Testis (tissue), 3 donors: ENCODE data around the gene PTPN13. TPM values are rescaled to one million over a fixed set of nuclear protein-coding genes. Genes with fewer than 3 reads are reported as not detected.

Source experiments
- DNase-seq: peaks from one replicate; pipeline ENCODE4 v3.0.0-alpha.2; 2019
- H3K27ac ChIP-seq, 2 donors: fragments of 200-600 bp; sonication (generic); one replicate each; pipeline ENCODE4 v1.5.1; 2019
- H3K27me3 ChIP-seq: fragments of 200-600 bp; sonication (generic); one replicate; pipeline ENCODE4 v1.5.1; 2019
- H3K36me3 ChIP-seq: fragments of 200-600 bp; sonication (generic); one replicate; pipeline ENCODE4 v1.5.1; 2017; ENCODE audit warnings: low read depth; ENCODE audit errors: missing control alignments
- H3K4me1 ChIP-seq: fragments of 200-600 bp; sonication (generic); one replicate; pipeline ENCODE4 v1.5.1; 2019
- H3K4me3 ChIP-seq, 2 donors: fragments of 200-600 bp; sonication (generic); one replicate each; pipeline ENCODE4 v1.5.1; 2017 to 2019
- H3K9me3 ChIP-seq: fragments of 200-600 bp; sonication (generic); one replicate; pipeline ENCODE4 v1.5.1; 2017
- POLR2A ChIP-seq: fragments of 450-650 bp; IDR thresholded peaks from one replicate; pipeline ENCODE4 v1.6.1; 2017; ENCODE audit warnings: antibody characterized with exemption, mild to moderate bottlenecking, moderate library complexity
- WGBS, 2 donors: methylation state at CpG; one replicate each; pipeline ENCODE4 v1.1.5; 2018; 5-methylcytosine and 5-hydroxymethylcytosine counted together
- intact Hi-C: fragments of 100-400 bp; cut with DNase I; formaldehyde crosslinking; loops from one replicate; pipeline ENCODE4 v1.15.1; 2023; ENCODE audit warnings: low total_unique reads
- polyA plus RNA-seq: library from polyadenylated mRNA; stranded (reverse); fragments of 350-450 nt; fragmentation: Illumina TruSeq; extraction: RNeasy Lipid Tissue Mini Kit (QIAGEN cat#74804); gene quantifications from one replicate; pipeline ENCODE4 v1.2.3, GENCODE V29; 2014; ENCODE audit warnings: low read depth, low replicate concordance; ENCODE audit not compliant: insufficient read depth
- total RNA-seq, 2 donors: library from RNA; depleted of rRNA; stranded (reverse); fragments of >200 nt; gene quantifications; one replicate each; pipeline ENCODE4 v1.2.3, GENCODE V29; 2016
- TF ChIP-seq, protein P1 (sequence below), 3 experiments: fragments of 450-650 bp in 2 of 3; fragments of 200-600 bp in 1 of 3; sonication (generic) in 1 of 3; IDR thresholded peaks; one replicate each; pipeline ENCODE4 v1.5.1; 2016 to 2019; ENCODE audit warnings: antibody characterized with exemption in 3 of 3, mild to moderate bottlenecking in 2 of 3, moderate library complexity in 1 of 3

PTPN13 gene
- total and polyA plus RNA-seq, 3 donors from 2014 or later, result 30.1 to 62.0 (median 48.9) TPM

DNA sequence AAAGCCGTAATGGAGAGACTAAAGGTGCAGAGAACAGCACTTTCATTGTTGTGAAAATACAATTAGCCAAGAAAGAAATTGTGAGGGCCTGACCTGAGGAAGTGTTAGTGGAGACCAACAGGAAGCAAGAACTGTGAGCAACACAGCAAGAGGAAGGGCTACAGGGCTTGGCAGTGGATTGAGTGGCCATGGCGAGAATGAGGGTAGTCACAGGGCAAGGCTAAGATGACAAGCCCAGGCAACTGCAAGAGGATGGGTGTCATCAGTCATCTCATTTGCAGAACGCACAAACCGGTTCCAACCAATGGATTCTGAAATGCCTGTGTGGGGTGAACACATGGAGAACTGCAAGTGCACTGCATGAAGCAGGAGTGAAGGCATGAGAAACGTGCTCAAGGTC lies 251.5 kb downstream of the PTPN13 start:
- Histone ChIP-seq H3K27me3 (no peaks in the 10 kb centered on the region), H3K4me3 (no peak overlapping the region), H3K4me1 (no peaks in the 10 kb centered on the region), H3K36me3 (no peaks in the 10 kb centered on the region), H3K9me3 (no peaks in the 10 kb centered on the region), H3K27ac (no peak overlapping the region)
- DNase-seq, result no peak
- intact Hi-C loops, result no loop called here
- 53 to 76% methylated on average over 5 of the region's 5 CpGs for WGBS, 2 donors
- TF ChIP-seq, protein P1, sequence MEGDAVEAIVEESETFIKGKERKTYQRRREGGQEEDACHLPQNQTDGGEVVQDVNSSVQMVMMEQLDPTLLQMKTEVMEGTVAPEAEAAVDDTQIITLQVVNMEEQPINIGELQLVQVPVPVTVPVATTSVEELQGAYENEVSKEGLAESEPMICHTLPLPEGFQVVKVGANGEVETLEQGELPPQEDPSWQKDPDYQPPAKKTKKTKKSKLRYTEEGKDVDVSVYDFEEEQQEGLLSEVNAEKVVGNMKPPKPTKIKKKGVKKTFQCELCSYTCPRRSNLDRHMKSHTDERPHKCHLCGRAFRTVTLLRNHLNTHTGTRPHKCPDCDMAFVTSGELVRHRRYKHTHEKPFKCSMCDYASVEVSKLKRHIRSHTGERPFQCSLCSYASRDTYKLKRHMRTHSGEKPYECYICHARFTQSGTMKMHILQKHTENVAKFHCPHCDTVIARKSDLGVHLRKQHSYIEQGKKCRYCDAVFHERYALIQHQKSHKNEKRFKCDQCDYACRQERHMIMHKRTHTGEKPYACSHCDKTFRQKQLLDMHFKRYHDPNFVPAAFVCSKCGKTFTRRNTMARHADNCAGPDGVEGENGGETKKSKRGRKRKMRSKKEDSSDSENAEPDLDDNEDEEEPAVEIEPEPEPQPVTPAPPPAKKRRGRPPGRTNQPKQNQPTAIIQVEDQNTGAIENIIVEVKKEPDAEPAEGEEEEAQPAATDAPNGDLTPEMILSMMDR (IDR thresholded peaks at IDR 0.05), result no peak
- TF ChIP-seq POLR2A, result no peak

DNA sequence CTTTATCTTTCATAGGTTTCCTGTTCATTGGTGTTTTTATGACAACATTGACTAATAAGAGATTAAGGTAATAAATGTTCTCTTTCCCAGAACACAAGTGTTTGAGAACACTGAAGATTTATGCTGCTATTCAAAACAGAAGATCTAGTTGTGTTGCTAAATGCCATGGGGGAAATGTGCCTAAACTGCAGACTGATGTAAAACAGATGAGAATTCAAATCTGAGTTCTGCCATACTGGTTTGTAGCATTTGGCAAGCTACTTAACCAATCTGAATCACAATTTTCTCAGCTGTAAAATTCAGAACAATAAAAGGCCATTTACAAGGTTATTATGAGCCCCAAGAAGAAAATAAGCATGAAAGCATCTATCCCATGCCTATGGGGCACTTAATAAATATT lies 252.8 kb downstream of the PTPN13 start:
- no peaks in the 10 kb centered on the region for H3K27me3 ChIP-seq
- TF ChIP-seq, protein P1 (IDR thresholded peaks at IDR 0.05), result no peak
- TF ChIP-seq POLR2A, result no peak
- intact Hi-C loops, result no loop called here

DNA sequence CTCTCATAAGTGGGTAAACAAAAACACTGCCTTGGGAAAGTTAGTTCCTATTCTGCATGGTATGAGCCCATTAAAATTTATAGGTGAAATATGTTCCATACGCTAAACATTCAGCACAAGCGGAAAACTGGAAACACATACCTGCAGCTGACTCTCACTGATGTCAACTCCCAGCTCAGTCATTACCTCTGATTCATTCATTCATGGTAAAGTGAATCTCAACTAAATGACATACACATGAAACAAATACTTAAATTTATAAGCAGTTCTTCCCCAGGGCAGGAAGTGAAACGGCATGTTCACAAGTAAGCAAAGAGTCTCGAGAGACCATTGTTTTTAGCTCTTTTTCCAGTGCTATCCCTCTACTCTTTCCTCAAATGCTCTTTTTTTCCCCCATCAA lies 253.5 kb downstream of the PTPN13 start:
- no peak for DNase-seq
- Histone ChIP-seq H3K4me3 (no peak overlapping the region), H3K27ac (no peak overlapping the region), H3K36me3 (no peaks in the 10 kb centered on the region), H3K27me3 (no peaks in the 10 kb centered on the region), H3K9me3 (no peaks in the 10 kb centered on the region), H3K4me1 (no peaks in the 10 kb centered on the region)
- TF ChIP-seq, protein P1 (IDR thresholded peaks at IDR 0.05), result no peak
- no peak for TF ChIP-seq POLR2A
- WGBS, 2 donors, result 66 to 74% methylated on average over 4 of the region's 4 CpGs
- intact Hi-C loops, result no loop called here

More for the DNA sequence above, 252.8 kb downstream of the PTPN13 start:
- Histone ChIP-seq H3K27ac (no peak overlapping the region), H3K9me3 (no peaks in the 10 kb centered on the region), H3K4me1 (no peaks in the 10 kb centered on the region), H3K4me3 (no peak overlapping the region), H3K36me3 (no peaks in the 10 kb centered on the region)
- DNase-seq, result no peak

DNA sequence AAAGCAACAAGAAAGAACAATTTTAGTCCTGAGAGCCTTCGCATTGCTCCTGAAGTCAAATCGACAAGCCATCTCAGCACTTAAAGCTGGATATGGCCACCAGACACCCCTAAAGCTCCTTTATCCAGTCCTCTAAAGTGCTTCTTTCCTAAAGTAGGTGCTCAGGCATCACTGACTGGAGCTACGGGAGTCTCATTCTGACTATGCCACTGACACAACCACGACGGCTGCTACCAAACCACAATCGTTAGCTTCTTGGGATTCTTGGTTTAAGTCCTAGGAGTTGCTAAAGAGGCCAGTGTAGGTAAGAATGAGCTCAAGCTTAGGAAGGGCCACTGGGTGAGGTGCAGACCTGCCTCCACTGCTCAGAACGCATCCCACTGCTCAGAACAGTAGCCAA lies 254.0 kb downstream of the PTPN13 start:
- Histone ChIP-seq H3K27me3 (no peaks in the 10 kb centered on the region), H3K9me3 (no peaks in the 10 kb centered on the region), H3K4me3 (no peak overlapping the region), H3K27ac (no peak overlapping the region), H3K4me1 (no peaks in the 10 kb centered on the region), H3K36me3 (no peaks in the 10 kb centered on the region)
- intact Hi-C loops, result no loop called here
- WGBS, 2 donors, result 69 to 73% methylated on average over 7 of the region's 7 CpGs
- no peak for DNase-seq
- TF ChIP-seq, protein P1 (IDR thresholded peaks at IDR 0.05), result no peak
- no peak for TF ChIP-seq POLR2A

DNA sequence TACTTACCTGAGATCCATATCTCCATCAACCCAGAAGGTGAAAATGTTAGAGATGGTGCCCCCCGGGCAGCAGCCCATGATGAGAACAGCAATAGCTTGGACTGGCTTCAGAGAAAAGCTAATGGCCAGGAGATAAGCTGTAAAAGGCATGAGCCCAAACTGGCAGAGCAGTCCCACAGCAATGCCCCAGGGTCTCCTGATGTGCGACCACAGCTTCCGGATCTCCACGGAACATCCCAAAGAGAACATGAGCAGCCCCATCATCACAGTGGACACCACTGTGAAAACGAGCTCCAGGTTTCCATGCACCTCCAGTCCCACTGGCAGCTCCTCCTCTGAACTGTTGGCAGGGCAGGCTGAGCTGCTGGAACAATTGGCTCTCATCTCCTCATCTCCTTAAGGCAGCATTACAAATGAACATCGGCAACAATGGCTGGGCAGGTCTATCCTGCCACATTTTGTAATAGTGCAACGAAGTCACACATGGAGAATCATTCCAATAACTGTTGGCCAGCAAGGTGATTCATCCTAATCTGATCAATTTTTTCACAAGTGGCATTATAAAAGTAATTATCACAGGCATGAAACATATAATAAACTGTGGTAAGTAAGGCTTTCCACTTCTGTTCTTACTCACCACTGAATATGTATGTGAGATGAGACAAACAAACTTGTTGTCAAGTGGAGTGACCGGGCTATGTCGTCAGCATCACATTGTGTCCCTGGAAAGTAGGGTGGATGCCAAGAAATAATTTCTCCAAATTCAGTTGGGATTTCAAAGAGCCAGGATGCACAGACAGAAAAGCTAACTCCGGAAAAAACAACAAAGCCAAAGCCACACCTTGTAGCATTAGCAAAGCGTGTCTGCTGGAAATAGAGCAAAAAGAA lies 254.9 kb downstream of the PTPN13 start, which contains the start of gene SLC10A6:
Gene SLC10A6, minus strand, starts transcription at position 653 of the 888 bp plus-strand sequence. Its CDS starts 269 bp downstream, at position 384.
- 69 to 77% methylated on average over 11 of the region's 11 CpGs for WGBS, 2 donors
- peak within 1 kb of the TSS in 1 of 2 donors; percentile 47 for H3K27ac ChIP-seq
- H3K36me3 ChIP-seq, result no peaks in the 10 kb centered on the region
- H3K4me3 ChIP-seq, result no peak within 1 kb of the TSS
- no peaks in the 10 kb centered on the region for H3K9me3 ChIP-seq
- H3K4me1 ChIP-seq, result no peaks in the 10 kb centered on the region
- no peak for DNase-seq
- H3K27me3 ChIP-seq, result no peaks in the 10 kb centered on the region
- intact Hi-C loops, result no loop called here
- no peak for TF ChIP-seq POLR2A
- TF ChIP-seq, protein P1 (IDR thresholded peaks at IDR 0.05), result no peak
